WERI-Rb-1 (cell line): Measurements from ENCODE around the gene EBP.

ENCODE experiments used
- DNase-seq: peaks from one replicate; pipeline ENCODE4 v3.0.0-alpha.2; 2020
- H3K27ac ChIP-seq: fragments of 250-450 bp; sonication (Bioruptor Pico); 2 replicates; pipeline ENCODE4 v1.5.1; 2020; ENCODE audit warnings: mild to moderate bottlenecking, moderate library complexity
- H3K27me3 ChIP-seq: fragments of 250-450 bp; sonication (Bioruptor Pico); 2 replicates; pipeline ENCODE4 v1.5.1; 2021; ENCODE audit warnings: mild to moderate bottlenecking, low read depth, moderate library complexity; ENCODE audit not compliant: insufficient read depth, severe bottlenecking
- H3K36me3 ChIP-seq: fragments of 250-450 bp; sonication (Bioruptor Pico); 2 replicates; pipeline ENCODE4 v1.5.1; 2020; ENCODE audit warnings: mild to moderate bottlenecking, moderate library complexity
- H3K4me3 ChIP-seq: 2 replicates; pipeline ENCODE4 v1.5.1; 2011; ENCODE audit warnings: low read depth, mild to moderate bottlenecking, control low read depth, low read length
- H3K9me3 ChIP-seq: fragments of 250-450 bp; sonication (Bioruptor Pico); 2 replicates; pipeline ENCODE4 v1.5.1; 2021; ENCODE audit warnings: mild to moderate bottlenecking, moderate library complexity; ENCODE audit not compliant: severe bottlenecking
- CTCF ChIP-seq: IDR thresholded peaks from 2 replicates; pipeline ENCODE4 v1.5.1; 2011; ENCODE audit warnings: low read depth, mild to moderate bottlenecking, control low read depth, inconsistent platforms, low read length

The EBP gene

GRCh38 chrX:48513670-48514069 is 7.9 kb upstream of the EBP start:
- H3K36me3 ChIP-seq: no peaks in the 10 kb centered on the region; the same call in 1 of the 2 replicates
- no peak overlapping the region for H3K27ac ChIP-seq
- peaks cover 16% of the 10 kb centered on the region for H3K27me3 ChIP-seq
- no peak overlapping the region for H3K4me3 ChIP-seq
- H3K9me3 ChIP-seq: no peaks in the 10 kb centered on the region
- no peak for TF ChIP-seq CTCF
- no peak for DNase-seq

GRCh38 chrX:48514126-48514806 is 7.3 kb upstream of the EBP start:
- no peak for DNase-seq

GRCh38 chrX:48514868-48515460 is 6.6 kb upstream of the EBP start:
- peaks cover 12% of the 10 kb centered on the region for H3K27me3 ChIP-seq
- H3K9me3 ChIP-seq: no peaks in the 10 kb centered on the region
- DNase-seq: no peak
- no peak overlapping the region for H3K27ac ChIP-seq
- no peak for TF ChIP-seq CTCF
- H3K36me3 ChIP-seq: no peaks in the 10 kb centered on the region; the same call in 1 of the 2 replicates
- no peak overlapping the region for H3K4me3 ChIP-seq

More at GRCh38 chrX:48514126-48514806, 7.3 kb upstream of the EBP start:
- H3K27ac ChIP-seq: no peak overlapping the region
- H3K9me3 ChIP-seq: no peaks in the 10 kb centered on the region
- H3K36me3 ChIP-seq: no peaks in the 10 kb centered on the region; the same call in 1 of the 2 replicates
- H3K4me3 ChIP-seq: no peak overlapping the region
- TF ChIP-seq CTCF: no peak
- peaks cover 16% of the 10 kb centered on the region for H3K27me3 ChIP-seq

- H3K36me3 ChIP-seq: no peaks in the 10 kb centered on the region; the same call in 1 of the 2 replicates
- peaks cover 11% of the 10 kb centered on the region for H3K27me3 ChIP-seq
- no peak for TF ChIP-seq CTCF
- no peak for DNase-seq
- H3K9me3 ChIP-seq: no peaks in the 10 kb centered on the region
- H3K4me3 ChIP-seq: no peak overlapping the region
- H3K27ac ChIP-seq: no peak overlapping the region
Observed at GRCh38 chrX:48515842-48516241, 5.8 kb upstream of the EBP start.

- Histone ChIP-seq H3K9me3 (no peaks in the 10 kb centered on the region), H3K36me3 (no peaks in the 10 kb centered on the region; the same call in 1 of the 2 replicates), H3K27ac (no peak overlapping the region), H3K27me3 (peaks cover 11% of the 10 kb centered on the region), H3K4me3 (no peak overlapping the region)
- no peak for DNase-seq
- TF ChIP-seq CTCF: no peak
Observed at GRCh38 chrX:48516285-48516684, 5.3 kb upstream of the EBP start.
